HG03108 (cell line): ENCODE data around the gene ST6GALNAC6.
"Not testable (repeated sequence)": the region's sequence is repeated elsewhere in the genome, so short reads cannot be mapped to it uniquely, and the experiment has no call there.

ENCODE experiments used
- ATAC-seq: cut with Tn5 transposase; IDR thresholded peaks from one replicate; pipeline ENCODE4 v1.9.1; 2021; ENCODE audit warnings: moderate library complexity; ENCODE audit not compliant: unreplicated experiment

Gene ST6GALNAC6

DNA sequence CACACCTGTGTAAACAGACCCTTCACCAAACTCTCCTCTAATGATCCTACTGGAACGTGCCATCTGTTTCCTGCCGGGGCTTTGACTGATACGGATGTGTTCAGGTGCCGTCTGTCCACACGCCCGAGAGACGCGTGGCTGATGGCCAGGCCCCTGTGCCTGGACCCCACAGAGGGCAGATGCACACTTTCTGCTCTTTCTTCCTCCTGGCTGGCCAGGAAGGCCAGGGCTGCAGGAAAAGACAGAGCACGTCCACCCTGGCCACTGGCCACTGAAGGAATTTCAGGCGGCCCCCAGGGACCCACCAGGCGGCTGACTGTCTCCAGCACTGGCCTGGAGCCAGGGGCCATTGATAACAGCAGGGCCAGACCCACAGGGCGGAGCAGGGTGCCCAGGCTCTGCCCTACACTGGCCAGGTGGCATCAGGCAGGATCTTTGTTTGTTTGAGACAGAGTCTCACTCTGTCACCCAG, 41.3 kb downstream of the ST6GALNAC6 start:
- no peak for ATAC-seq

GRCh38 chr9:127857278-127857677, 42.1 kb downstream of the ST6GALNAC6 start:
- no peak for ATAC-seq

DNA sequence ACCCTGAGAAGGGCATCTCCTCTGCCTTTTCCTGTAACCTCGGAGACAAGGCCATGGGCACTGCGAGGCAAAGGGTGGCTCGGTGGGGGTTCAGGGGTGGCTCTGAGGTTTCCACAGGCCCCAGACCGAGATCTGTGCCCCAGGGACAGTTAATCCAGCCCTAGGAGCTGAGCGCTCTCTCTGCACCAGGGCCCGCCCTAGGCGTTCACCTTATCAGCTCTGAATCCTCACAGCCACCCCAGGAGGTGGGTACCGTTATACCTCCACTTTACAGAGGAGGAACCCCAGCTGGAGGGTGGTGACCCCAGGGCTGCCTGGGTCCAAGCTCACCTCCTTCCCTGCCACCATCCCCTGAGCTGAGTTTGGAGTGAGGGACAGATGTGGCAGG, 42.7 kb downstream of the ST6GALNAC6 start:
- no peak for ATAC-seq

- no peak for ATAC-seq
Observed at GRCh38 chr9:127856094-127856728, 43.2 kb downstream of the ST6GALNAC6 start.

DNA sequence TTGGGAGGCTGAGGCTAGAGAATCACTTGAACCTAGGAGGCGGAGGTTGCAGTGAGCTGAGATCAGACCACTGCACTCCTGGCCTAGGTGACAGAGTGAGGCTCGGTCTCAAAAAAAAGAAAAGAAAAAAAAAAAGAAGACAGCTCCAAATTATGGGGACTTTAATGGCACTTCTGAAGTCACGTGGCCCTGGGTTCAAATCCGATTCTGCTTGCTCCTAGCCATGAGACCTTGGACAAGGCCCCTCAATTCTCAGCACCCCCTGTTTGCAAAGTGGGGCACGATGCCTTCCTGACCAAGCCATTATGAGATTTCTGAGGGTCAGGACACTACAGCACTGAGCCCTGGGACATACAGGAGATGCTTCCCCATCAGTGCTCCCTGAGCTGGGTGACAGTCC, 43.9 kb downstream of the ST6GALNAC6 start:
- ATAC-seq, result no peak

DNA sequence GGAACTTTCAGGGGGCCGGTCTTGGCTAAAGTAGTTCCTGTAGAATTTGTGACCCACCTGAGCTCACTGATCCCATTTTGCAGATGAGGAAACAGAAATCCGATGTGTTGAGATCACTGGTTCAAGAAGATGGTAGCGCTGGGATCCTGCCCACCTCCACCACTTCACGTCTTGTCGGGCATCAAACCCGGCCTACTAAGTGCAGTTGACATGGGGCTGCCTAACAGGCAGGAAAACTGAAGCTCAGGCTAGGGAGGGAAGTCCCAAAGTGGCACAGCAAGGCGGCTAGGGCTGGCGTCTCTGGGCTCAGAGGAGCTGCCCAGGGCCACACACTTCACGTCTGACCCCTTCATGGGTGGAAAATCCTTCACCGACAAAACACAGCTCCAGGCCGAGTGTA, 44.4 kb downstream of the ST6GALNAC6 start:
- no peak for ATAC-seq

DNA sequence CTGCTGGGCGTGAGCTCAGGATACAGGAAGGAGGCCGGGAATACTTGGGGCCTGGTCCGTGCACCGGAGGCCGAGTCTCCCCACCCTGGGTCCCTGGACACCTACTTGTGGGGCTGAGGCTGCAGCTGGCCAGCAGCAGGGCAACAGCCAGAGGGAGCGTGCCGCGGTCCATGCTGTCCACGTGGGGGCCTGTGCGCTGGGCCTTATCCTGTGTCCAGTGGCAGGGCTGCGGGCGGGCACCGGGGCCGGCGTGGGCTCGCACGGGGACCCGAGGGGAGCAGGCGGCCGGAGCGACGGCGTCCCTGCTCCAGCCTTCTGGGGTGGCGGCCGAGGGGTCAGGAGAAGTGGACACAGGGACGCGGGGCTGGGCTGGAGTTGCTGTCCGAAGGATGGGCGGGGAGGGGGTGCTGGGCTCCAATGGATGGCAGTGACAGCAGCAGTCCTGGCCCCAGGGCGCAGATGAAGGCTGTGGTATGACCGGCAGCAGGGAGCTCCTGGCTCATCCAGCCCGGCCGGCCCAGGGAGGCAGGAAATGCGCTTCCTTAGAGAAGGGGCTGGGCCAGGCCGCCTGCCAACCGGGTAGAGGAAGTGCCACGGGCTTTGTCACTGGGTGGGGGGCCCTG, 45.1 kb downstream of the ST6GALNAC6 start, which contains the start of gene ENG:
TSS of gene ENG (minus strand) at position 475 of the 623 bp plus-strand sequence. CDS start at position 172, 303 bp downstream.
- ATAC-seq, result no peak

GRCh38 chr9:127853312-127854183, 45.9 kb downstream of the ST6GALNAC6 start:
- no peak for ATAC-seq

GRCh38 chr9:127852829-127853228, 46.6 kb downstream of the ST6GALNAC6 start:
- ATAC-seq, result no peak

DNA sequence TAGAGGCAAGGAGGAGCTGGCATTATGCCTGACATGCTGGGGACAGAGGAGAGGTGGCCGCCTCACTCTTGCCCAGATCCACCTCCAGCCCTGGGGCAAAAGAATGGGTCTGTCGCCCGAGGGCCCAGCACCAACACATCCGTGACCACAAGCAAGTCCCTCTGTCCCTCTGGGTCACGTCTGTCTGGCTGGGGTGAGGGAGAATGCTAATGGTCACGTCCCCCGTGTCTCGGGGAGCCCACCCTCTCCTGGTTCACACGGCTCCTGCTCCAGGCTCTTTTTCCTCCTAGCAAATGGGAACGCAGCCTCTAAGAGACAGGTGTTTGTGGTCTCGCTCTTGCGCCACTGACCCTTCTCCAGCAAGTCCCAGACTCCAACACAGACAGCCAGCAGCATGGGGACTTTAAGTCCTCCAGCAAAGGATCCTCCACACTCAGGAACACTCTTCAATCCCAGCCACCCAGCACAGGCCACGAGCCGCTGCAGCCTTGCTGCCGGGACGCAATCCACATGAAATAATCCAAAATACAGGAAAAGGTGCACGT, 49.0 kb downstream of the ST6GALNAC6 start:
- ATAC-seq, result no peak

DNA sequence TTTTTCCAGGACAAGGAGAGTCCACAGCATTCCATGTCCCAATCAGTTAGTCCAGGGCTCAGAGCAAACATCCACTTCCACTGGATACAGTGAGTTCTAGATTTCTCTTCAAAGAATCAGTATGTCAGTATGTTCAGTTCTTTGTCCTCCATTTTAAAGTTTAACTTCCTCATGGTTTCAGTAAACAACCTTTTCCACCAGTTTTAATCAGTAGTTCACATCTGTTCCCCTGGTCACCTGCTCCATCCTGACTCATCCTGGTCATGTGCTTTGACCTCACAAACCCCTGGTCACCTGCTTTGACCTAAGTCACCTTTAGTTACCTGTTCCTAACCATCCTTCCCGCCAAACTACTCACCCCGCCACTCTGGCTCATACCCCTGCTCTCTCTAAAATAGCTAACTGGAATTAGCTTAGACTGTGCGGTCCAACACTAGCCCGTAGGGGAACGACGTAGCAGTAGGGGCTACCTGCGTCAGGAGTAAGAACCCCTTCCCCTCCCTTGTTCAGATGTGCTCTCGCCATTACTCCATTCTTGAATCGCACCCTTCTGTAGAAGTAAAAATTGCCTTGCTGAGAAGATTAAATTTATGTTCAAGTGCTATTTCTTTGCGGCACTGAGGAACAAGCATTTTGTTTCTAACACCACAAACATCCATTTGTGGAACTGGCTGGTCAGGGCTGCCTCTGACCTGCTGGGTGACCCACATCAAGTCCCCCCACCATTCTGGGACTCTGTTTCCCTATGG, 50.5 kb downstream of the ST6GALNAC6 start:
- no peak for ATAC-seq

GRCh38 chr9:127847833-127848755, 51.3 kb downstream of the ST6GALNAC6 start:
- ATAC-seq, result no peak

DNA sequence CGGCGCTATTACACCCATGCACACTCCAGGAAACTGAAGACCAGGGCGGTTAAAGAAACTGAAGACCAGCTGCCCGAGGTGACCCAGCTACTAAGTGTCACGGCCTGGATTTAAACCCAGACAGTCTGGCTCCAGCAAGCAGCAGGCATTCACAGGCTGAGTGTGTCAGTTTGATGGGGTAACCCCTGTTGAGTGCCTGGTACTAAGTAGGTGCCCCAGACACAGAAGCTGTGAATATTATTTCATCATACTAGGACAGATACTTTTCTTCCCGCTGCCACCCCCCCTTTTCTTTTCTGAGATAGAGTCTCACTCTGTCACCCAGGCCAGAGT, 52.3 kb downstream of the ST6GALNAC6 start:
- ATAC-seq, result no peak

GRCh38 chr9:127846443-127847177, 52.8 kb downstream of the ST6GALNAC6 start:
- ATAC-seq, result no peak

GRCh38 chr9:127845619-127846018, 53.8 kb downstream of the ST6GALNAC6 start:
- ATAC-seq, result not testable (repeated sequence)

DNA sequence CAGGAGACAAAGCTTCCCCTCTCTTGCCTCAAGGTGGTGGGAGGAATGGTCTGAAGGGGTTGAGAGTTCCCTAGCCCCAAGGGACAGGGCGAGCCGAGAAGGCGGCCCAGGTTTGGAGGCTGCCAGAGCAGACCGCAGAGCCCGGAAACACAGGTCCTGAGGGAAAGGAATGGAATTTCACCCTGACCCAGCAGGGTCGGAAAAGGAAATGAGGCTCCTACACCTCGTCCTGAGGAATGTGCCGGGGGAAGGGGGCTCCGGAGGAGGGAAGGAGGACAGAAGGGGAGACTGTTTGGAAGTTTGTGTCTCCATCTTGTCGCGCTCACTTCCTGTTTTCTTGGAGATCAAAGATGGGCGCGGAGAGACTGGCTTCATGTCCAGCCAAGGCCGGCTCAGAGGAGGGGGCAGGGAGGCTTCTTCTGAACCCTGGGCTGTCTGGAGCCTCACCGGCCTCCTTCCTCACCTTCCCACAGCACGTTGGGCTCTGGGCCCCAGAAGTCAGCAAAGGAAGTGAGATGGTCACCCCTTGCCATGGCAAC, 54.5 kb downstream of the ST6GALNAC6 start:
- ATAC-seq, result no peak

- no peak for ATAC-seq
Observed at GRCh38 chr9:127841087-127841835, 58.1 kb downstream of the ST6GALNAC6 start.
